GM04503 (cell line): ENCODE results near the gene SEC61A1.

Experiments
- DNase-seq: peaks from one replicate; pipeline ENCODE4 v3.0.0-alpha.2; 2012; ENCODE audit warnings: low read depth

SEC61A1 gene

GRCh38 chr3:128060473-128061381, 8.5 kb downstream of the SEC61A1 start:
- DNase-seq: peak; percentile 92

- DNase-seq: no peak
Measured at GRCh38 chr3:128062033-128062745, 10.0 kb downstream of the SEC61A1 start.

GRCh38 chr3:128063865-128064264, 11.6 kb downstream of the SEC61A1 start:
- no peak for DNase-seq

GRCh38 chr3:128064962-128065361, 12.7 kb downstream of the SEC61A1 start:
- DNase-seq: no peak

- no peak for DNase-seq
Measured at GRCh38 chr3:128066114-128066513, 13.9 kb downstream of the SEC61A1 start.

GRCh38 chr3:128066676-128067075, 14.4 kb downstream of the SEC61A1 start:
- DNase-seq: no peak

GRCh38 chr3:128067489-128067888, 15.3 kb downstream of the SEC61A1 start:
- no peak for DNase-seq

GRCh38 chr3:128068156-128068620, 16.0 kb downstream of the SEC61A1 start:
- DNase-seq: no peak

- no peak for DNase-seq
Measured at GRCh38 chr3:128069271-128069670, 17.0 kb downstream of the SEC61A1 start.

- DNase-seq: no peak
Measured at GRCh38 chr3:128070898-128071591, 18.8 kb downstream of the SEC61A1 start.

- DNase-seq: no peak
Measured at GRCh38 chr3:128071771-128072453, 19.7 kb downstream of the SEC61A1 start.

GRCh38 chr3:128072454-128073184, 20.4 kb downstream of the SEC61A1 start:
- DNase-seq: no peak

- DNase-seq: no peak
Measured at GRCh38 chr3:128073185-128073725, 21.0 kb downstream of the SEC61A1 start.

- DNase-seq: no peak
Measured at GRCh38 chr3:128073807-128074206, 21.6 kb downstream of the SEC61A1 start.

GRCh38 chr3:128074851-128075521, 22.7 kb downstream of the SEC61A1 start:
- no peak for DNase-seq

- DNase-seq: no peak
Measured at GRCh38 chr3:128075522-128076482, 23.6 kb downstream of the SEC61A1 start.

GRCh38 chr3:128076483-128077201, 24.4 kb downstream of the SEC61A1 start:
- DNase-seq: no peak

GRCh38 chr3:128077202-128077624, 25.0 kb downstream of the SEC61A1 start:
- DNase-seq: no peak
